Medulla oblongata (tissue), 1 donor: ENCODE measurements around the gene FBXO2.

ENCODE experiments used
- DNase-seq: peaks from one replicate; pipeline ENCODE4 v3.0.0-alpha.2; 2015; ENCODE audit errors: extremely low spot score

FBXO2 gene

GRCh38 chr1:11653101-11653860 lies 948 bp downstream of the FBXO2 start:
- DNase-seq, result no peak

- DNase-seq, result no peak
Measured at GRCh38 chr1:11652203-11652780, 1.9 kb downstream of the FBXO2 start.

- DNase-seq, result no peak
Measured at GRCh38 chr1:11651017-11651416, 3.2 kb downstream of the FBXO2 start.

- DNase-seq, result peak; percentile 72
Measured at GRCh38 chr1:11650331-11650991, 3.8 kb downstream of the FBXO2 start.

- DNase-seq, result no peak
Measured at GRCh38 chr1:11649624-11650330, 4.5 kb downstream of the FBXO2 start.

GRCh38 chr1:11649237-11649623 lies 5.0 kb downstream of the FBXO2 start:
- DNase-seq, result no peak

- peak; percentile 33 for DNase-seq
Measured at GRCh38 chr1:11648732-11649158, 5.5 kb downstream of the FBXO2 start.

- DNase-seq, result peak; percentile 98
Measured at GRCh38 chr1:11648039-11648438, 6.2 kb downstream of the FBXO2 start.

- no peak for DNase-seq
Measured at GRCh38 chr1:11647333-11647732, 6.9 kb downstream of the FBXO2 start.

GRCh38 chr1:11646317-11646716 lies 7.9 kb downstream of the FBXO2 start:
- DNase-seq, result no peak

GRCh38 chr1:11645670-11646265 lies 8.5 kb downstream of the FBXO2 start:
- DNase-seq, result peak; percentile 93

- no peak for DNase-seq
Measured at GRCh38 chr1:11645270-11645669, 9.0 kb downstream of the FBXO2 start.

GRCh38 chr1:11643782-11644181 lies 10.4 kb downstream of the FBXO2 start:
- DNase-seq, result no peak

- peak; percentile 82 for DNase-seq
Measured at GRCh38 chr1:11642418-11643017, 11.7 kb downstream of the FBXO2 start.

GRCh38 chr1:11641776-11642305 lies 12.4 kb downstream of the FBXO2 start:
- DNase-seq, result no peak

- DNase-seq, result no peak
Measured at GRCh38 chr1:11640944-11641343, 13.3 kb downstream of the FBXO2 start.

- DNase-seq, result no peak
Measured at GRCh38 chr1:11640101-11640500, 14.1 kb downstream of the FBXO2 start.

- no peak for DNase-seq
Measured at GRCh38 chr1:11639372-11639771, 14.9 kb downstream of the FBXO2 start.

- no peak for DNase-seq
Measured at GRCh38 chr1:11638121-11638520, 16.1 kb downstream of the FBXO2 start.

GRCh38 chr1:11634365-11635192 lies 19.6 kb downstream of the FBXO2 start:
- no peak for DNase-seq
